ENCODE results near the gene PARP9.

DNA sequence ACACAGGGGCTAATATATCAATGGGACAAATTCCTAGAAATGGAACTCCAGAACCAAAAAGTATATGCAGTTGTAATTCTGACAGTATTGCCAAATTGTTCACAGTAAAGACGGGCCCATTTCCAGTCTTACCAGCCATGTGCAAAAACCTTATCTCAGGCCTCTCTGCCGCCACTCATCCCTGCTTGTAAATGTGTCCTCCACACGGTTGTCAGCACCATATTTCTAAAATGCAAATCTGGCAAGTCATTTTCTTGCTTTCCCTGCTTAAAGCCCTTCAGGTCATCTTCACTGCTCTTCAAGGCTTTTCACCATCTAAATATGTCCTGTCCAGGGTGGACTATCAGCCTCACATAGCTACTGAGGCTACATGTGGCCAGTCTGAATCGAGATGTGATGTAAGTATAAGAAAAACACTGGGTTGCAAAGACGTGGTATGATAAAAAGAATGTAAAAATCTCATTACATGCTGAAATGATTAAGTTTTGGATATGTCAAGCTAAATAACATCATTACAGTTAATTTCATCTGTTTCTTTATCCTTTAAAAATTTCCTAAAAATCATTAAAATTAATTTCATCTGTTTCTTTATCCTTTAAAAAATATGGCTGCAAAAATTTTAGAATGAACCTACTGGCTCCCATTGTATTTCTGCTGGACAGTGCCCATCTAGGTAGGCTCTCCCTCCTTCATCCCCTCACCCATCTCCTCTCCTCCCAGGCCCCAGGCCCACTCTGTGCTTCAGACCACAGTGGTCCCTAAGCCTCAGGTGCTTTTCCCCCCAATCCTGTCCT, 980 bp downstream of the PARP9 start:
- TF ChIP-seq MAFK (IDR thresholded peaks at IDR 0.05; ENCODE audit: low read depth, low read length) (no peak), RXRA (IDR thresholded peaks at IDR 0.05; ENCODE audit: insufficient read depth, low read depth, low read length) (no peak), SP1 (IDR thresholded peaks at IDR 0.05; ENCODE audit: low read depth, low read length) (no peak)
- TF ChIP-seq, protein P1, sequence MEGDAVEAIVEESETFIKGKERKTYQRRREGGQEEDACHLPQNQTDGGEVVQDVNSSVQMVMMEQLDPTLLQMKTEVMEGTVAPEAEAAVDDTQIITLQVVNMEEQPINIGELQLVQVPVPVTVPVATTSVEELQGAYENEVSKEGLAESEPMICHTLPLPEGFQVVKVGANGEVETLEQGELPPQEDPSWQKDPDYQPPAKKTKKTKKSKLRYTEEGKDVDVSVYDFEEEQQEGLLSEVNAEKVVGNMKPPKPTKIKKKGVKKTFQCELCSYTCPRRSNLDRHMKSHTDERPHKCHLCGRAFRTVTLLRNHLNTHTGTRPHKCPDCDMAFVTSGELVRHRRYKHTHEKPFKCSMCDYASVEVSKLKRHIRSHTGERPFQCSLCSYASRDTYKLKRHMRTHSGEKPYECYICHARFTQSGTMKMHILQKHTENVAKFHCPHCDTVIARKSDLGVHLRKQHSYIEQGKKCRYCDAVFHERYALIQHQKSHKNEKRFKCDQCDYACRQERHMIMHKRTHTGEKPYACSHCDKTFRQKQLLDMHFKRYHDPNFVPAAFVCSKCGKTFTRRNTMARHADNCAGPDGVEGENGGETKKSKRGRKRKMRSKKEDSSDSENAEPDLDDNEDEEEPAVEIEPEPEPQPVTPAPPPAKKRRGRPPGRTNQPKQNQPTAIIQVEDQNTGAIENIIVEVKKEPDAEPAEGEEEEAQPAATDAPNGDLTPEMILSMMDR (IDR thresholded peaks at IDR 0.05; ENCODE audit: control extremely low read depth in 1 of 3, insufficient read depth in 1 of 3, low read depth in 1 of 3, low read length in 3 of 3), result no peak
